Ishikawa (cell line): ENCODE data around the gene AKT1S1.

Experiments
- CEBPB ChIP-seq: IDR thresholded peaks from 2 replicates; pipeline ENCODE4 v1.6.1; 2012
- CREB1 ChIP-seq: IDR thresholded peaks from 2 replicates; pipeline ENCODE4 v1.6.1; 2012; ENCODE audit warnings: low read depth
- EGR1 ChIP-seq: IDR thresholded peaks from 2 replicates; pipeline ENCODE4 v1.6.1; 2012
- EP300 ChIP-seq: IDR thresholded peaks from 2 replicates; pipeline ENCODE4 v1.6.1; 2012; ENCODE audit warnings: borderline replicate concordance
- FOXM1 ChIP-seq: IDR thresholded peaks from 2 replicates; pipeline ENCODE4 v1.6.1; 2012; ENCODE audit warnings: low read depth, borderline replicate concordance
- NFIC ChIP-seq: IDR thresholded peaks from 2 replicates; pipeline ENCODE4 v1.6.1; 2012
- RAD21 ChIP-seq: IDR thresholded peaks from 2 replicates; pipeline ENCODE4 v1.6.1; 2012; ENCODE audit warnings: low read depth
- TAF1 ChIP-seq: IDR thresholded peaks from 2 replicates; pipeline ENCODE4 v1.6.1; 2012; ENCODE audit warnings: low read depth, mild to moderate bottlenecking
- TCF12 ChIP-seq: IDR thresholded peaks from 2 replicates; pipeline ENCODE4 v1.6.1; 2012; ENCODE audit warnings: low read depth
- TEAD4 ChIP-seq: IDR thresholded peaks from 2 replicates; pipeline ENCODE4 v1.6.1; 2012
- YY1 ChIP-seq: IDR thresholded peaks from 2 replicates; pipeline ENCODE4 v1.6.1; 2012; ENCODE audit warnings: low read depth
- ZBTB7A ChIP-seq: IDR thresholded peaks from 2 replicates; pipeline ENCODE4 v1.6.1; 2012; ENCODE audit warnings: low read depth
- TF ChIP-seq, protein P1 (sequence below): IDR thresholded peaks from 2 replicates; pipeline ENCODE4 v1.6.1; 2012
- TF ChIP-seq, protein P2 (sequence below): IDR thresholded peaks from 2 replicates; pipeline ENCODE4 v1.6.1; 2012; ENCODE audit warnings: low read depth, mild to moderate bottlenecking
- TF ChIP-seq, protein P3 (sequence below): IDR thresholded peaks from 2 replicates; pipeline ENCODE4 v1.6.1; 2012

Gene AKT1S1

DNA sequence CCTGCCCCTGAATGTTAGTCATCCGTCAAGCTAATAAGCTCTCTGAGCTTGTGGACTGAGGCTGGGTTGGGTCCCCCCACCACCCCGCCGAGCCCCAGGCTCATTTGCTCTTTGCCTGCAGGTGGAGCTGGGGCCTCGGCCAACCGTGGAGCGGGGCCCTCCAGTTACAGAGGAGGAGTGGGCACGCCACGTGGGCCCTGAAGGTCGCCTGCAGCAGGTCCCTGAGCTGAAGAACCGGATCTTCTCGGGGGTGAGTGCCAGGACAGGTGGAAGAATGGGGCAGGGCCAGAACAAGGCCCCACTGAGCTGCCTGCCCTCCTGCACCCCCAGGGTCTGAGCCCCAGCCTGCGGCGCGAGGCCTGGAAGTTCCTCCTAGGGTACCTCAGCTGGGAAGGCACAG lies 5.5 kb upstream of the AKT1S1 start:
- TF ChIP-seq FOXM1 = no peak
- TF ChIP-seq TCF12 = no peak
- no peak for TF ChIP-seq TAF1

DNA sequence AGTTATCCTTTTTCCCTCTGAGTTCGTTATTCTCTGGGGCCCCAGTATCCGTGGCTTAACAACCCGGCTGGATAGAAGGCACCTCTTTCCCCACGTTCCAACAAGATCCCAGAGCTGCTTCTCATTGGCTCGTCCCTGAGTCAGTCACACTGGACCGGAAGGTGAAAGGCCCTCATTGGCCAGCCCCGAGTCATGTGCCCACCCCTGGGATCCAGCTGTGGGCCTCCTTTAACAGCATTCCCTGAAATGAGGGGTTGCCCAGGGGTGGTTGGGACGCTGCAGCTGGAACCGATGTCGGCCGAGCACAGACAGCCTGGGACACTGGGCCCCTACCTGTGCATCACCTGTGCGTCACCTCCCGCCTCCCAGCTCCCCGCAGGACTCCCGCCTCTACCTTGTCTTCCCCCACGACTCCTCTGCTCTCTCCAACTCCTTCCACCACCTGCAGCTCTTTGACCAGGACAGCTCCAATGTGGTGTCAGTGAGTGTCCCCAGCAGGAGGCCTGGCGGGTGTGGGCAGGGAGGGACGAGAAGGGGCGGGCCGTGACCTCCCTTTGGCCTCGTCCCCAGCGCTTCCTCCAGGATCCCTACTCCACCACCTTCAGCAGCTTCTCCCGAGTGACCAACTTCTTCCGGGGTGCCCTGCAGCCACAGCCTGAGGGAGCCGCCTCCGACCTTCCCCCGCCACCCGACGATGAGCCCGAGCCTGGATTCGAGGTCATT lies 4.7 kb upstream of the AKT1S1 start:
- no peak for TF ChIP-seq CEBPB
- TF ChIP-seq, protein P1, sequence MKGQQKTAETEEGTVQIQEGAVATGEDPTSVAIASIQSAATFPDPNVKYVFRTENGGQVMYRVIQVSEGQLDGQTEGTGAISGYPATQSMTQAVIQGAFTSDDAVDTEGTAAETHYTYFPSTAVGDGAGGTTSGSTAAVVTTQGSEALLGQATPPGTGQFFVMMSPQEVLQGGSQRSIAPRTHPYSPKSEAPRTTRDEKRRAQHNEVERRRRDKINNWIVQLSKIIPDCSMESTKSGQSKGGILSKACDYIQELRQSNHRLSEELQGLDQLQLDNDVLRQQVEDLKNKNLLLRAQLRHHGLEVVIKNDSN = peak; percentile 74

DNA sequence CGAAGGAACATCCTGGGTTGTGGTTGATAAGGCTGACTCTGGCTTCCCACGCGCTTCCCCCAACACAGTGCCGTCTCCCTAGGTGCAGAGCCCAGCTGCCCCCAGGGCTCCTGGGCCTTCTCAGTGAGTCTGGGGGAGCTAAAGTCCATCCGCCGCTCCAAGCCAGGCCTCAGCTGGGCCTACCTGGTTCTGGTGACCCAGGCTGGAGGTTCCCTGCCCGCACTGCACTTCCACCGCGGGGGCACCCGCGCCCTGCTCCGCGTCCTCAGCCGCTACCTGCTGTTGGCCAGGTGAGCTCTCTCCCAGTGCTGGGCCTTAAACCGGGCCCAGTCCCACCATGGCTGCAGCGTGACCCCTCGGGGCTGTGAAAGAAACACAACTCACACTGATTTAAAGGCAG lies 4.0 kb upstream of the AKT1S1 start:
- TF ChIP-seq, protein P2, sequence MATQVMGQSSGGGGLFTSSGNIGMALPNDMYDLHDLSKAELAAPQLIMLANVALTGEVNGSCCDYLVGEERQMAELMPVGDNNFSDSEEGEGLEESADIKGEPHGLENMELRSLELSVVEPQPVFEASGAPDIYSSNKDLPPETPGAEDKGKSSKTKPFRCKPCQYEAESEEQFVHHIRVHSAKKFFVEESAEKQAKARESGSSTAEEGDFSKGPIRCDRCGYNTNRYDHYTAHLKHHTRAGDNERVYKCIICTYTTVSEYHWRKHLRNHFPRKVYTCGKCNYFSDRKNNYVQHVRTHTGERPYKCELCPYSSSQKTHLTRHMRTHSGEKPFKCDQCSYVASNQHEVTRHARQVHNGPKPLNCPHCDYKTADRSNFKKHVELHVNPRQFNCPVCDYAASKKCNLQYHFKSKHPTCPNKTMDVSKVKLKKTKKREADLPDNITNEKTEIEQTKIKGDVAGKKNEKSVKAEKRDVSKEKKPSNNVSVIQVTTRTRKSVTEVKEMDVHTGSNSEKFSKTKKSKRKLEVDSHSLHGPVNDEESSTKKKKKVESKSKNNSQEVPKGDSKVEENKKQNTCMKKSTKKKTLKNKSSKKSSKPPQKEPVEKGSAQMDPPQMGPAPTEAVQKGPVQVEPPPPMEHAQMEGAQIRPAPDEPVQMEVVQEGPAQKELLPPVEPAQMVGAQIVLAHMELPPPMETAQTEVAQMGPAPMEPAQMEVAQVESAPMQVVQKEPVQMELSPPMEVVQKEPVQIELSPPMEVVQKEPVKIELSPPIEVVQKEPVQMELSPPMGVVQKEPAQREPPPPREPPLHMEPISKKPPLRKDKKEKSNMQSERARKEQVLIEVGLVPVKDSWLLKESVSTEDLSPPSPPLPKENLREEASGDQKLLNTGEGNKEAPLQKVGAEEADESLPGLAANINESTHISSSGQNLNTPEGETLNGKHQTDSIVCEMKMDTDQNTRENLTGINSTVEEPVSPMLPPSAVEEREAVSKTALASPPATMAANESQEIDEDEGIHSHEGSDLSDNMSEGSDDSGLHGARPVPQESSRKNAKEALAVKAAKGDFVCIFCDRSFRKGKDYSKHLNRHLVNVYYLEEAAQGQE = no peak
- no peak for TF ChIP-seq RAD21
- TF ChIP-seq CREB1 = no peak
- no peak for TF ChIP-seq YY1
- no peak for TF ChIP-seq EGR1
- no peak for TF ChIP-seq ZBTB7A
- TF ChIP-seq, protein P1 = no peak
- TF ChIP-seq CEBPB = no peak
- TF ChIP-seq TCF12 = no peak
- TF ChIP-seq TEAD4 = no peak
- TF ChIP-seq TAF1 = no peak
- TF ChIP-seq NFIC = no peak
- TF ChIP-seq, protein P3, sequence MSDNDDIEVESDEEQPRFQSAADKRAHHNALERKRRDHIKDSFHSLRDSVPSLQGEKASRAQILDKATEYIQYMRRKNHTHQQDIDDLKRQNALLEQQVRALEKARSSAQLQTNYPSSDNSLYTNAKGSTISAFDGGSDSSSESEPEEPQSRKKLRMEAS = no peak
- TF ChIP-seq EP300 = no peak
- no peak for TF ChIP-seq FOXM1

DNA sequence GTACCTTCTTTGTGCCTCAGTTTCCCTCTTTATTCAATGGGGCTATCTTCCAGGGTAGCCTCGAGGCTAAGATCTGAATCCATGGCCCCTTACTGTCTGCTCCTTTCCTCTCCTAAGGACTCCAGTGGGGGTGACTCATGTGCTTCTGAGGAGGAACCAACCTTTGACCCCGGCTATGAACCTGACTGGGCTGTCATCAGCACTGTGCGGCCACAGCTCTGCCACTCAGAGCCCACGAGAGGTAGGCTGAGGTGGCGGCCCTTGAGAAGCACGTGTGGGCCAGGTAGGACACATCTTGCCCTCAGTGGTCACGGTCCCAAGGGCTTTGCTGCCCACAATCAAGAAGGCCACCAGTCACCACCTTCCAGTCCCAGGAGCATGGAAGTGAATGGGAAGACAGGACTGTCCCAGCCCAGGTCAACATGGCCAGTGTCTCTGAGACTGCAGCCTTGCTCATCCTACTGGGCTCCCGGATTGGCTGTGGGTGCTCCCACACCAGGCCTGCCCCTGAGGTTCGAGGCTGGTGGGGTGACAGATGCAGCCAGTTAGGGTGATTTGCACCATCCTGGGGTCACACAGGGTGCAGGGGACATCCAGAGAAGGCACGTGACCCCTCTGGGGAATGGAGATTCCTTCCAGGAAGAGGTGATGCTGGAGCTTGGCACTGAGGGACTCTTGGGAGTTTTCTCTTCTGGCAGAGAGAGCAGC lies 3.2 kb upstream of the AKT1S1 start:
- no peak for TF ChIP-seq EGR1
- TF ChIP-seq EP300 = no peak
- TF ChIP-seq, protein P1 = no peak
- TF ChIP-seq CEBPB = no peak
- TF ChIP-seq, protein P3 = no peak
- no peak for TF ChIP-seq RAD21
- TF ChIP-seq FOXM1 = no peak
- TF ChIP-seq TCF12 = no peak
- TF ChIP-seq CREB1 = no peak
- no peak for TF ChIP-seq ZBTB7A
- no peak for TF ChIP-seq YY1
- TF ChIP-seq NFIC = no peak
- TF ChIP-seq TAF1 = no peak
- TF ChIP-seq, protein P2 = no peak

DNA sequence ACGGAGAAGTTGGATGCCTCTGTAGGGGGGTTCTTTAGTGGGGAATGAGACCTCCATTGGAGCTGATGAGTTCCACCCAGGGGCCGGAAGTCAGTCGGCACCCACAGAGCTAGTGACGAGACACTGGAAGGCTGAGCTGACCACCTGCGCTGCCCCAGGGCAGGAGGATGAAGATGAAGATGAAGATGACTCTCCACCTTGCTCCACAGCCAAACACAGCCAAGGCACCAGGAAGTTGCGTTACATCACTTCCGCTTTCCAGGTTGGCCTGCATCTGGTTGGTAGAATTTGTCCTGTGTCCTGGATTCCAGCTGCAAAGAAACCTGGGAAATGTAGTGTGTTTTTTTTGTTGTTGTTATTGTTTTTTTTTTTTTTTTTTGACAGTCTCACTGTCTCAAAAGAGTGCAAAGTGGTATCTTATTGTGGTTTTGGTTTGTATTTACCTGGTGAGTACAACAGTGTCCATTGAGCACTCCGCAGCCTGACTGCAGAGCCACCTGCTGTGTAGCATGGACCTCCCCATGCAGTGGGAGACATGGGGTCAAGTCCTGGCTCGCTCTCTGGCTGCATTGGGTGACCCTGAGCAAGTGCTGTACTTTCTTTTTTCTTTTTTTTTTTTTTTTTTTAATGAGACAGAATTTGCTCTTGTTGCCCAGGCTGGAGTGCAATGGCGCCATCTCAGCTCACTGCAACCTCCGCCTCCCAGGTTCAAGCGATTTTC lies 2.2 kb upstream of the AKT1S1 start:
- TF ChIP-seq CEBPB = no peak
- TF ChIP-seq, protein P1 = no peak
- no peak for TF ChIP-seq FOXM1
- no peak for TF ChIP-seq TAF1
- no peak for TF ChIP-seq EGR1
- no peak for TF ChIP-seq TEAD4
- no peak for TF ChIP-seq RAD21
- TF ChIP-seq YY1 = no peak
- TF ChIP-seq ZBTB7A = no peak
- TF ChIP-seq, protein P2 = no peak
- no peak for TF ChIP-seq CREB1
- no peak for TF ChIP-seq TCF12
